Fibroblast of lung (primary cell): ENCODE results near the gene GJA5.

Source experiments
- EZH2 ChIP-seq: IDR thresholded peaks from 2 replicates; pipeline ENCODE4 v1.5.1; 2012; ENCODE audit warnings: low read length, control low read depth, mild to moderate bottlenecking; ENCODE audit errors: missing control alignments
- TF ChIP-seq, protein P1 (sequence below), 2 donors: IDR thresholded peaks in 1 of 2; conservative IDR thresholded peaks in 1 of 2; 1 replicate in 1 of 2; 2 replicates in 1 of 2; pipeline ENCODE4 v1.5.1; 2011 to 2012; ENCODE audit warnings: low read length in 2 of 2, control low read depth in 1 of 2, inconsistent platforms in 1 of 2, low read depth in 1 of 2, mild to moderate bottlenecking in 1 of 2

DNA sequence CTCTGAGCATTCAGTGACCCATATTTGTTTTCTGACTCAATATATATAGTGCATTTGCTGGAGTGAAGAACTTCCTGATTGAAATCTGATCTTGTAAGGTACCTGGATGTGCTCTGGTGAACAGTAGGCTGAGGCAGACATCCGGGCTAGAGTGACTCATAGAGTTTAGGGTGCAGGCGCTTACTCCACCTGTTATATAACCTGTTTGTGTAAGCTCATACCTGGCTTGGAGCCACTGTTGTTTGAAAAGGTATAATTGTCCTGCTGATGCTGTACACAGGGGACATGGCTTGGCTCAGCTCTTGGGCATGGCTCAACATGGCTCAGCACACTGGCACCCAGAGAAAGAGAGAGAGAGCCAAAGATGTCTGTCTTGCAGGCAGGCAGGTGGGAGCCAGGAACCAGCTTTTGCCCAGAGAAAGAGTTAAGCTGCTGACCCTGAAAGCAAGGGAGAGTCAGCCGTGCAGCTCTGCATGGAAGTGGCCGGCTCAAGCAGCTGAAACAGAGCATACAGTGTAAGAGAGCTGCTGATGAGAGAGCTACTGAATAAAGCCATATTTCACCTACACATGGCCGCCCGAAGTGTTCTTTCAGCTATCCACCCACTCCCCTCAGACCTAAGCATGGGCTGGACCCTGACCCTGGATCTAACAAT lies 43.2 kb downstream of the GJA5 start:
- TF ChIP-seq, protein P1, sequence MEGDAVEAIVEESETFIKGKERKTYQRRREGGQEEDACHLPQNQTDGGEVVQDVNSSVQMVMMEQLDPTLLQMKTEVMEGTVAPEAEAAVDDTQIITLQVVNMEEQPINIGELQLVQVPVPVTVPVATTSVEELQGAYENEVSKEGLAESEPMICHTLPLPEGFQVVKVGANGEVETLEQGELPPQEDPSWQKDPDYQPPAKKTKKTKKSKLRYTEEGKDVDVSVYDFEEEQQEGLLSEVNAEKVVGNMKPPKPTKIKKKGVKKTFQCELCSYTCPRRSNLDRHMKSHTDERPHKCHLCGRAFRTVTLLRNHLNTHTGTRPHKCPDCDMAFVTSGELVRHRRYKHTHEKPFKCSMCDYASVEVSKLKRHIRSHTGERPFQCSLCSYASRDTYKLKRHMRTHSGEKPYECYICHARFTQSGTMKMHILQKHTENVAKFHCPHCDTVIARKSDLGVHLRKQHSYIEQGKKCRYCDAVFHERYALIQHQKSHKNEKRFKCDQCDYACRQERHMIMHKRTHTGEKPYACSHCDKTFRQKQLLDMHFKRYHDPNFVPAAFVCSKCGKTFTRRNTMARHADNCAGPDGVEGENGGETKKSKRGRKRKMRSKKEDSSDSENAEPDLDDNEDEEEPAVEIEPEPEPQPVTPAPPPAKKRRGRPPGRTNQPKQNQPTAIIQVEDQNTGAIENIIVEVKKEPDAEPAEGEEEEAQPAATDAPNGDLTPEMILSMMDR (conservative IDR thresholded peaks at IDR 0.05 in 1 of 2, IDR thresholded peaks at IDR 0.05 in 1 of 2; ENCODE audit: low read depth in 1 of 2, low read length in 2 of 2) = no peak
- TF ChIP-seq EZH2 = no peak
